NCI-H1436 (cell line): ENCODE results near the gene PTPN1.

Source experiments
- DNase-seq: peaks from one replicate; lab custom pipeline; 2025; lab: John Stamatoyannopoulos, UW

The PTPN1 gene

DNA sequence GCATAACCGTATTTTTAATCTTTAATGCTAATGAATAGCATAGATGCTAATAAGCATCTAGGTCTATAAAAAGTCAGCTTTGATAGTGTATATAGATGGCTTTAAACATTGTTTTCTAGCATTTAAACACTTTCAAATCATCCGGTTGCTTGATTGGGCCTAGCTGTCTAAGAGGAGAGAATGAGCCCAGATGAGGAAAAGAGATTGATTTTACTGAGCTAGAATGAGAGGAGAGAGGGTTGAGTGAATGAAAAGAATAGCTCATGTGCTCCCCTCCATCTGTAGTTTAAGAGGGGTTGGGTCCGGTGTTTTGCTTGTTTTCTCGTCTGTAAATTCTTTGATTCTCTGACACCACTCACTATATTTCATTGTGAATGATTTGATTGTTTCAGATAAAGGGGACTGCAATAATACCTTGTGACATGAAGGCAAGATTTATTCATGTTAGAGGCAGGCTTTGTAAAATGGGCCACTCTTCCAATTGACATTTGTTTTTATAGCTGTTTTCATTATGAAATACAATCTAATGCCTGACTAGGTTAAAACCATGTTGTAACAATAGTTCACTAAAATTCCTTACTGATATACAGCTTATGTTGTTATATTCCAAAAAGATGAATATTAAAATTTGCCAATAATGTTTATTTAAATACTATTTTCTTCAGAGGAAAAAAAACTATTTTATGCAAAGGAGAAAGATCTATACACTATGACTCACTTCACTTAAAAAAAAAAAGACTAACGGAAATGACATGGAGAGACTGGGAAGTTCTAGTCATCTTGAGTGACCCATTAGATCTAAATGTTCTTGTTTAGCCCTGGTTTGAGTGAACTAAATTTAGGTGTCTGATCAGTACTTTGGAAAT is 3.2 kb downstream of the PTPN1 start:
- DNase-seq = no peak

GRCh38 chr20:50514035-50514337 is 3.8 kb downstream of the PTPN1 start:
- DNase-seq = no peak

- no peak for DNase-seq
Observed at GRCh38 chr20:50514750-50515149, 4.6 kb downstream of the PTPN1 start.

GRCh38 chr20:50515471-50516106 is 5.4 kb downstream of the PTPN1 start:
- DNase-seq = no peak

DNA sequence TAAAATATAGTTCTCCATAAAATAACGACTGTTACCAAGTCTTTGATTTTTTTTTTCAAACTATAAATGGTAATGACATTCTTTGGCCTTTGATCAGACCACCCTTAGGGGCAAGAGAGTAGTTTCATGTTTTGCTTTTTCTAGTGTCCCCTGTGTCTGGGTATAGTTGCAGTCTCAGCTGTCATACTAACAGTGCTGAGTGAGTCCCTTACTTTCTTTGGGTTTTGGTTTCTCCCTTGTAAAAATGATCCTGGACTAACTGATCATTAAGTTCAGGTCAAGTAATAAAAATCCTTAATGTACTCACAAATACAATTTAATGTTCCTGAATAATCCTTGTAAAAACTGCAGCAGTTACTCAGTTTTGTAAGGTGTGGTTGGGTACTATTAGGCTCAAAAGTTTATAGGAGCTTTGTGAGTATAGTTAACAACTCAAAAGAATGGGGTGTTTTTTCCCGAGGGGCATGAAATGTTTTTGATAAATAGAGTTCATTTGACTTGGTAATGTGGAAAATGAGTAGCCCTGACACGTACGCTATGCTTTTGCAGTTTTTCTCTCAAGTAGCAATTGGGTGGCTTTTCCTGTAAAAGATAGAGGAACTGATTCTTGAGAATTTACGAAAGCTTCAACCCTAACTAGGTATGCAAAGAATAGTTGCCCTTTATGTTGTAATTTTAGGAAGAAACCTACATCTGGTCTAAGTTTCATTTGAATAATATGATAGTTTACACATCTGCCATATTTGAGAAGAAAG is 6.2 kb downstream of the PTPN1 start:
- no peak for DNase-seq

- DNase-seq = no peak
Observed at GRCh38 chr20:50516935-50517816, 7.0 kb downstream of the PTPN1 start.

DNA sequence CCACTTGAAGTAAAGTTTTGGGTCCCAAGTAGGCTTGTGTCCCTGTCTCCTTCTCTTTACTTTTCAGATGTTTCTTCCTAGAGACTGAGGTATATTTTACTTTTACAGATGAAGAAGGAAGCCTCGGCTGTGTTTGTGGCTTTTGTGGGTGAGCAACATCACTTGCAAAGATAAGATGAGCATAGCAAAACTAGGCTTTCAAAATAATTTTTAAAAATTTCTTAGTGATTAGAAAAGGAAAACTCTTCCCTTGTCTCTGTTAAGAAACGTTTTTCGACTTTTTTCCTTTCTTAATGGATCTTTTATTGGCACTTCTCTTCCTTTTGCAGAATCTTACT is 7.6 kb downstream of the PTPN1 start:
- no peak for DNase-seq

GRCh38 chr20:50518270-50518721 is 8.1 kb downstream of the PTPN1 start:
- no peak for DNase-seq

GRCh38 chr20:50519036-50519762 is 9.0 kb downstream of the PTPN1 start:
- DNase-seq = no peak

DNA sequence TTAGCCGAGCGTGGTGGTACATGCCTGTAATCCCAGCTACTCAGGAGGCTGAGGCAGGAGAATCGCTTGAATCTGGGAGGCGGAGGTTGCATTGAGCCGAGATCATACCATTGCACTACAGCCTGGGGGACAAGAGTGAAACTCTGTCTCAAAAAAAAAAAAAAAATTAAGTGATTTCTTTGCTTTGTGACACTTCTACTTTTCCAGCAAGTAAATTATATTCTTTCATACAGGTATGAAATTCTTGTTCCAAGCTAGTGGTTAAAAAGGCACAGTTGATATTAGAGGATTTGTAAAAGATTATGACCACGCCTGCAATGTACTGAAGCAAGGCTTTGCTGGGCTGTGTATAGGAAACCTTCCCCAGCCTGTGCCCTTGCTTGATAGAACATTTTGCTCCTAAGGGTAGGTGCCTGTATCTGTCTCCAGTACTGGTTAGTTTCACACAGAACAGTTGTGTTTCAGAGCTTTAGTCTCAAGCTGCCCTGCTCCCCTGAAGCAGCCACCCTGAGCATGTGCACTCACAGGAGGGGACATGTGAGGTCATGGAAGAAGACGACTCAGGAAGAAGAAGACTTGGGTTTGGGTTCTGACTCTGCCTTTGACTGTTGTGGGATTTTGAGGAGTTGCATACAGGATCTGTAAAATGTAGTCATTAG is 10.2 kb downstream of the PTPN1 start:
- no peak for DNase-seq

- DNase-seq = no peak
Observed at GRCh38 chr20:50521221-50522052, 11.3 kb downstream of the PTPN1 start.

GRCh38 chr20:50522053-50522674 is 12.0 kb downstream of the PTPN1 start:
- no peak for DNase-seq

DNA sequence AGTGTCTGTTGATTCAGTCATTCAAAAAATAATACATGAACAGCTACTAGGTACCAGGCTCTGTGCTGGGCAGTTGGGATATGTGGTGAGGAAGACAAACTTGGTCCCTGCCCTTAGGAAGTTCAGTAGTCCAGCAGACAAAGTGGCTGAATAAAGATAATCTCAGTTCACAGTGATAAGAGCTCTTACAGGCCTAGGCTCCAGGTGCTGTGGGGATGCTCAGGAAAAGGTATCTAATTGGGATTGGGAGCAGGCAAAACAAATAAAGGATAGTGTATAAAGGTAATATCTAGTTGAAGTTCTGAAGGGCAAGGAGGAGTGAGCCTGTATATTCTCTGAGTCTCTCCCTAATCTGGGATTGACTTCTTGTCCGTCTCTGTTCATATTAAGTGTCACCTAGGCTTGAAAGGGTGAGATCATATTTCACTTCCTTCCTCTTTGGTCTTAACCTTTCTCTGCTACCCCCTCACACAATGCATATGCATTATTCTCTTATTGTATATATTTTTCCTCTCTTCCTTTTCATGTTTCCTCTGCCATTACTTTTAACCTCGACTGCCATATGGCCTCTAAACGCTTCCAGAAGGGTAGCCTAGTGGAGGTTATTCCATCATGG is 13.5 kb downstream of the PTPN1 start:
- no peak for DNase-seq

GRCh38 chr20:50525681-50526080 is 15.5 kb downstream of the PTPN1 start:
- DNase-seq = no peak

DNA sequence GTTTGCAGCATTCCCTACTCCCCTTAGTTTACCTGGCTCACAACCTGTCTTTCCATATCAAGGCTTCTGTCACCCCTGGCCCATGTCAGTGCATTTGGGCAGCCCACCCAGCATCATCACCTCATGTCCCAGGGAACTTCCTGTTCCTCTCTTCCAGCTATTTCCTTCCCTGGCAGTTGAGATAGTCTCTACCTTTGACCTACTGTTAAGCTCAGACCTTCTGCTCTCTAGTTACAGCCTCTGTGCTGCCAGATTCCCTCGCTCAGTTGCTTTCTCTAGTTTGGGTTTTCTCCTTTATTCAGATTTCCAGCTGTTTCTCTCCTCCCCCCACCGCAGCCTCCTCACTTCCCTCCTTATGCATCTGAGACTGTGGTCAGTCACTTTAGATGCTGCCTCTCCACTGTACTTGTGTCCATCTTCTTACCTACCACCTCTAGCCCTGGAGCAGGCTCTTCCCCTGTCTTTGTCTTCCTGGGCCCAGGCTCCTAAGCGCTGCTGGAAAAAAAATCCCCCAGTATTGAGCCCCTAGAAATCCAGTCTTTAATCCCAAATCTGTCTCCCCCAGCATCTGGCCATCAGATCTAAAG is 16.3 kb downstream of the PTPN1 start:
- DNase-seq = no peak

DNA sequence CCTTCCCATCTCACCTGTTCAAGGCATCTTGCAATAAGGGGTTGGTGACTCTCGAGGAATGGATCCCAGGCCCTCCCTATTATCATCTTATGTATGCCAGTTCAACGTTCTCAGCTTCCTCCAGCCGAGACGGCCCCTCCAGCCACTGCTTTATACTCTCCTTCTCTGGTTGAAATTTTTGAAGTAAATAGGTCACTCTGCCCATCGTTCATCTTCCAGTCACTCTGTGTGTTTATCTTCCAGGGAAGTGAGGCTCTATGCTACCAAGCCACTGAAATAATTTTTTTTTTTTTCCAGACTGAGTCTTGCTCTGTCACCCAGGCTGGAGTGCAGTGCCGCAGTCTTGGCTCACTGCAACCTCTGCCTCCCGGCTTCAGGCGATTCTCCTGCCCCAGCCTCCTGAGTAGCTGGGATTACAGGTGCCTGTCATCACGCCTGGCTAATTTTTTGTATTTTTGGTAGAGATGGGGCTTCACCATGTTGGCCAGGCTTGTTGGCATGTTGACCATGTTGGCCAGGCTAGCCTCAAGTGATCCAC is 17.0 kb downstream of the PTPN1 start:
- DNase-seq = no peak

DNA sequence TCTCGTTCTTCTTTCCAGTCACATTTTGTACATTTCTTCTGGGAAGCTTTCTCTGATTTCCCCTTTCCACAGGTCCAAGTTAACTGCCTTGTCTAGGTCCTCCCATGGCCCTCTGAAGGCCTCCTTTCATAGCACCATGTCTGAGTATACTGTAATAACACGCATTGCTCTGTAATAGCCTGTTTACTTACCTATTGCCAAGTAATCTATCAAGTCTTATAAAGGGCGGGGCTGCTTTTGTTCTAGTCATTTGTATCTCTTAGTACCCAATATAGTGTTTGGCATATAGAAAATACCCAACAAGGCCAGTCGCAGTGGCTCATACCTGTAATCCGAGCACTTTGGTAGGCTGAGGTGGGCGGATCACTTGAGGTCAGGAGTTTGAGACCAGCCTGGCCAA is 17.9 kb downstream of the PTPN1 start:
- no peak for DNase-seq

DNA sequence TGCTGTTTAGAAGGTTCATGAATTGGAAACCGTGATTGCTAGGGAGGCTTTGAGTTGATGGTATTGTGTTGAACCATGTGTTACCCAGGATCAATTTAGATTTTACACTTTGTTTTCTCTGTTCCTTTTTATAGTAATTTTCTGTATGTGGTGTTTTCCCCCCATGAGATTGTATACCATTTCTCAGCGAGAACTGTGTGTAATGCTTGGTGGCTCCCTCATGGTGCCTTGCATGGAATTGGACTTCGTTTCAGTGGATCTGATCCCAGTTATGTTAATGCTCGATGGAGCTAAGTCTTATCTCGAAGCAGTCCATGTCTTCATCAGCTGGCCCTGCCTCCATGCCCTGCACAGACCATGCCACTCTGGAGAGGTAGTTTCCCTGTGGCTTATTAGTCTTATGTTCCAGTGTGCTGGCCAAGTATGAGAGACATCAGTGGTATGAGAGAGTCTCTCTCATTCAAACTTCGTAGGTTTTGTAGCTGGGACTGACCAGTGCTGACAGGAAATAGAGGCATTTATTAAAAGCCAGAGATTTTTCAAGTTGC is 18.7 kb downstream of the PTPN1 start:
- no peak for DNase-seq
